ENCODE measurements around the gene NUTF2. TPM values are rescaled to one million over a fixed set of nuclear protein-coding genes. Genes with fewer than 3 reads are reported as not detected.

NUTF2 gene
- total RNA-seq, 4 donors from 2014 or later, result 31.6 to 153 (median 58.4) TPM

DNA sequence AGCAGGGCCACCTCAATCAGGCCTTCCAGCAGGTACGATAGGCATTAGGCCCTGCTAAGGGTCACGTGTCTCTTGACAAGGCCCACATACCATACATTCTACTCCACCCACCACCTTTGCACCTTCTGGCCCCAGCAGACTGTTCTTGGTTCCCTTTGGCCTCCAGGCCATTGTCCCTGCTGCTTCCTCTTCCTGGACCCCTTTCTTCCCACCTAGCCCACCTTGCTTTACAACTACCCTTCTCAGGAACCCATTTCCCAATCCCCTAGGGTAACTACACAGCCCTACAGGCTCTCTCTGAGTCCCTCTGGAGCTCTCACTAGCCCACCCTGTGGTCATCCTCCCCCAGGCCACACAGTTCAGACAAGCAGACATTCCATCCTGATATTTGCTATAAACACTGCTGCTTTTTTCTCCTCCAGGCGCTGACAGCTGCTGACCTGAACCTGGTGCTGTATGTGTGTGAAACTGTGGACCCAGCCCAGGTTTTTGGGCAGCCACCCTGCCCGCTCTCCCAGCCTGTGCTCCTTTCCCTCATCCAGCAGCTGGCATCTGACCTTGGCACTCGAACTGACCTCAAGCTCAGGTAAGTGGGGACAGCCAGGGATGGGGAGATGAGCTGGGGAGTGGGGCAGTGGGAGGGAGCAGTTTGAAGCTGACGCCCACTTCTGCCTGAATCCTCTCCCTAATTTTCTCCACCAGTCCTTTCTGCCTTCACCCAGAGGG is 36.6 kb downstream of the NUTF2 start:
- Histone ChIP-seq H3K27ac (no peak overlapping the region), H3K9me3 (no peaks in the 10 kb centered on the region), H3K36me3 (peaks cover 43 to 61% of the 10 kb centered on the region in 2 donors), H3K4me1 (peaks cover 0 to 4% of the 10 kb centered on the region in 2 donors), H3K27me3 (no peaks in the 10 kb centered on the region), H3K4me3 (replicated peaks in 1 of 3) (no peak overlapping the region)
- intact Hi-C loops (cut with DNase I), result loop anchor here (5.0 kb wide), 2 partner anchors 44 to 159 kb away; no protein-coding TSS in a partner anchor
- TF ChIP-seq POLR2A (IDR thresholded peaks at IDR 0.05) (no peak), CTCF (IDR thresholded peaks at IDR 0.05) (peak in 1 of 6 experiments; percentile 88)
- 77 to 83% methylated on average over 6 of the region's 6 CpGs for WGBS, 2 donors
- no peak for DNase-seq

- Histone ChIP-seq H3K36me3 (peaks cover 37 to 56% of the 10 kb centered on the region in 2 donors), H3K27ac (no peak overlapping the region), H3K4me1 (peaks cover 0 to 4% of the 10 kb centered on the region in 2 donors), H3K9me3 (no peaks in the 10 kb centered on the region), H3K27me3 (no peaks in the 10 kb centered on the region), H3K4me3 (replicated peaks in 1 of 3) (no peak overlapping the region)
- intact Hi-C loops (cut with DNase I), result loop anchor here (5.0 kb wide), 2 partner anchors 43 to 158 kb away; no protein-coding TSS in a partner anchor
- WGBS, 2 donors, result 60 to 65% methylated on average over 9 to 11 of the region's 11 CpGs
- TF ChIP-seq CTCF (IDR thresholded peaks at IDR 0.05) (peak; percentile 8 to 87 (median 80)), POLR2A (IDR thresholded peaks at IDR 0.05) (no peak)
- peak; percentile 73 to 74 for DNase-seq
These were observed 37.1 kb downstream of the NUTF2 start for GRCh38 chr16:67883872-67884261.

- H3K9me3 ChIP-seq, result no peaks in the 10 kb centered on the region
- no peak within 1 kb of the TSS for H3K27ac ChIP-seq
- intact Hi-C loops (cut with DNase I), result loop anchor here (5.0 kb wide), 2 partner anchors 43 to 158 kb away; no protein-coding TSS in a partner anchor
- no peak within 1 kb of the TSS for H3K4me3 ChIP-seq (replicated peaks in 1 of 3)
- peak; percentile 76 to 84 for DNase-seq
- 53 to 63% methylated on average over 10 to 13 of the region's 22 CpGs for WGBS, 2 donors
- TF ChIP-seq POLR2A (IDR thresholded peaks at IDR 0.05) (no peak), CTCF (IDR thresholded peaks at IDR 0.05) (no peak)
- peaks cover 0 to 4% of the 10 kb centered on the region in 2 donors for H3K4me1 ChIP-seq
- H3K27me3 ChIP-seq, result no peaks in the 10 kb centered on the region
- H3K36me3 ChIP-seq, result peaks cover 29 to 48% of the 10 kb centered on the region in 2 donors
These were observed 38.0 kb downstream of the NUTF2 start, which contains the start of gene NRN1L for GRCh38 chr16:67884684-67885083. TSS of gene NRN1L (plus strand) at chr16:67884885. CDS start at chr16:67884904, 19 bp downstream.

- peaks cover 20 to 39% of the 10 kb centered on the region in 2 donors for H3K36me3 ChIP-seq
- TF ChIP-seq CTCF (IDR thresholded peaks at IDR 0.05) (no peak), POLR2A (IDR thresholded peaks at IDR 0.05) (no peak)
- DNase-seq, result no peak
- H3K4me1 ChIP-seq, result peaks cover 0 to 4% of the 10 kb centered on the region in 2 donors
- no peak overlapping the region for H3K4me3 ChIP-seq (replicated peaks in 1 of 3)
- 90 to 93% methylated on average over 9 to 12 of the region's 12 CpGs for WGBS, 2 donors
- H3K27ac ChIP-seq, result no peak overlapping the region
- intact Hi-C loops (cut with DNase I), result no loop called here
- no peaks in the 10 kb centered on the region for H3K27me3 ChIP-seq
- H3K9me3 ChIP-seq, result no peaks in the 10 kb centered on the region
These were observed 38.8 kb downstream of the NUTF2 start for GRCh38 chr16:67885545-67885944.

DNA sequence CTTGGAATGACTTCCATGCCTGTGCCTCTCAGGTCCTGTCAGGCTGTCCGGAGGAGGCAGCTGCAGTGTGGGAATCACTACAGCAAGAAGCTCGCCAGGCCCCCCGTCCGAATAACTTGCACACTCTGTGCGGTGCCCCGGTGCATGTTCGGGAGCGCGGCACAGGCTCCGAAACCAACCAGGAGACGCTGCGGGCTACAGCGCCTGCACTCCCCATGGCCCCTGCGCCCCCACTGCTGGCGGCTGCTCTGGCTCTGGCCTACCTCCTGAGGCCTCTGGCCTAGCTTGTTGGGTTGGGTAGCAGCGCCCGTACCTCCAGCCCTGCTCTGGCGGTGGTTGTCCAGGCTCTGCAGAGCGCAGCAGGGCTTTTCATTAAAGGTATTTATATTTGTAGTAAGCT is 39.2 kb downstream of the NUTF2 start:
- Histone ChIP-seq H3K36me3 (peaks cover 16 to 35% of the 10 kb centered on the region in 2 donors), H3K27ac (no peak overlapping the region), H3K4me3 (replicated peaks in 1 of 3) (no peak overlapping the region), H3K4me1 (peaks cover 0 to 4% of the 10 kb centered on the region in 2 donors), H3K9me3 (no peaks in the 10 kb centered on the region), H3K27me3 (no peaks in the 10 kb centered on the region)
- TF ChIP-seq CTCF (IDR thresholded peaks at IDR 0.05) (no peak), POLR2A (IDR thresholded peaks at IDR 0.05) (no peak)
- WGBS, 2 donors, result 90% methylated on average over 9 to 12 of the region's 19 CpGs
- intact Hi-C loops (cut with DNase I), result no loop called here
- no peak for DNase-seq

All from thyroid gland (tissue), 4 donors.